Kidney epithelial cell (primary cell): ENCODE measurements around the gene PRRT3. TPM values are rescaled to one million over a fixed set of nuclear protein-coding genes. Genes with fewer than 3 reads are reported as not detected.

Source experiments
- DNase-seq: peaks from one replicate; pipeline ENCODE4 v3.0.0-alpha.2; 2010; ENCODE audit warnings: low read depth
- H3K27me3 ChIP-seq: 2 replicates; pipeline ENCODE4 v1.6.0; 2011; ENCODE audit warnings: low read length; ENCODE audit not compliant: control insufficient read depth, insufficient read depth
- H3K36me3 ChIP-seq: 2 replicates; pipeline ENCODE4 v1.5.1; 2011; ENCODE audit warnings: low read length; ENCODE audit not compliant: control insufficient read depth, insufficient read depth
- H3K4me3 ChIP-seq: 2 replicates; pipeline ENCODE4 v1.5.1; 2011; ENCODE audit warnings: low read depth, mild to moderate bottlenecking, control low read depth, low read length
- total RNA-seq: library from RNA; depleted of rRNA; stranded (reverse); fragments of >200 nt; gene quantifications from 2 replicates; pipeline ENCODE4 v1.2.3, GENCODE V29; 2015
- TF ChIP-seq, protein P1 (sequence below): IDR thresholded peaks from 2 replicates; pipeline ENCODE4 v1.5.1; 2011; ENCODE audit warnings: mild to moderate bottlenecking, moderate library complexity, low read length, control low read depth, inconsistent platforms; ENCODE audit not compliant: insufficient read depth, poor library complexity, severe bottlenecking

PRRT3 gene
- total RNA-seq, 1 donor from 2014 or later, result 2.1 TPM

GRCh38 chr3:9913601-9914000 is 38.6 kb downstream of the PRRT3 start:
- DNase-seq, result no peak
- no peak overlapping the region for H3K4me3 ChIP-seq
- no peaks in the 10 kb centered on the region for H3K36me3 ChIP-seq
- no peaks in the 10 kb centered on the region for H3K27me3 ChIP-seq
- TF ChIP-seq, protein P1, sequence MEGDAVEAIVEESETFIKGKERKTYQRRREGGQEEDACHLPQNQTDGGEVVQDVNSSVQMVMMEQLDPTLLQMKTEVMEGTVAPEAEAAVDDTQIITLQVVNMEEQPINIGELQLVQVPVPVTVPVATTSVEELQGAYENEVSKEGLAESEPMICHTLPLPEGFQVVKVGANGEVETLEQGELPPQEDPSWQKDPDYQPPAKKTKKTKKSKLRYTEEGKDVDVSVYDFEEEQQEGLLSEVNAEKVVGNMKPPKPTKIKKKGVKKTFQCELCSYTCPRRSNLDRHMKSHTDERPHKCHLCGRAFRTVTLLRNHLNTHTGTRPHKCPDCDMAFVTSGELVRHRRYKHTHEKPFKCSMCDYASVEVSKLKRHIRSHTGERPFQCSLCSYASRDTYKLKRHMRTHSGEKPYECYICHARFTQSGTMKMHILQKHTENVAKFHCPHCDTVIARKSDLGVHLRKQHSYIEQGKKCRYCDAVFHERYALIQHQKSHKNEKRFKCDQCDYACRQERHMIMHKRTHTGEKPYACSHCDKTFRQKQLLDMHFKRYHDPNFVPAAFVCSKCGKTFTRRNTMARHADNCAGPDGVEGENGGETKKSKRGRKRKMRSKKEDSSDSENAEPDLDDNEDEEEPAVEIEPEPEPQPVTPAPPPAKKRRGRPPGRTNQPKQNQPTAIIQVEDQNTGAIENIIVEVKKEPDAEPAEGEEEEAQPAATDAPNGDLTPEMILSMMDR, result no peak

DNA sequence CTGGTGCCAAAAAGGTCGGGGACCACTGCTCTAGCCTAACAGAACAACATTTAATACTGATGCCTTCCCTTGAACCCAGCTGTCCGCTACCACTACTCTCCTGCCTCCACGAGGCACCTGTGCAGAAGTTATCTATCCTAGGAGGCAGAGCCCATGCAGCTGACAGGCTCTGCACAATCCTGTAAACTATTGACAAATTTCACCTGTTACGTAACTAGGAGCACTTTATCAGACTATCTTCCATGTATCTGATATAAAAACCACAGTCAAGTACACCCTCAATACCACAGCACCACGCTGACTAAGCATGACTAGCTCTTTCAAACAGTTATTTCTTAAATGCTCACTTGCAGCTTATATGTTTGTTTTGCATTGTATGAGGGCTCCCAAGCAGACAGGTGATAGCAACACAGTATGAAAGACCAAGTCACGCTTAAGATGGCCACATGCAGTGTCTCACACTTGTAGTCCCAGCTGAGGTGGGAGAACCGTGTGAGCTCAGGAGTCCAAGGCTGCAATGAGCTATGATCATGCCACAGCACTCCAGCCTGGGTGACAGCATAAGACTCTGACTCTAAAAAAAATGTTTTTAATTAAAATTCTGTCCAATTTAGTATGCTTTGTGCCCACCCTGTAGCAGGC is 39.8 kb downstream of the PRRT3 start:
- no peak for DNase-seq
- TF ChIP-seq, protein P1, result no peak
- no peaks in the 10 kb centered on the region for H3K36me3 ChIP-seq
- no peak overlapping the region for H3K4me3 ChIP-seq
- H3K27me3 ChIP-seq, result no peaks in the 10 kb centered on the region

GRCh38 chr3:9911863-9912262 is 40.3 kb downstream of the PRRT3 start:
- no peak for DNase-seq
- TF ChIP-seq, protein P1, result no peak
- H3K27me3 ChIP-seq, result no peaks in the 10 kb centered on the region
- no peaks in the 10 kb centered on the region for H3K36me3 ChIP-seq
- H3K4me3 ChIP-seq, result no peak overlapping the region

DNA sequence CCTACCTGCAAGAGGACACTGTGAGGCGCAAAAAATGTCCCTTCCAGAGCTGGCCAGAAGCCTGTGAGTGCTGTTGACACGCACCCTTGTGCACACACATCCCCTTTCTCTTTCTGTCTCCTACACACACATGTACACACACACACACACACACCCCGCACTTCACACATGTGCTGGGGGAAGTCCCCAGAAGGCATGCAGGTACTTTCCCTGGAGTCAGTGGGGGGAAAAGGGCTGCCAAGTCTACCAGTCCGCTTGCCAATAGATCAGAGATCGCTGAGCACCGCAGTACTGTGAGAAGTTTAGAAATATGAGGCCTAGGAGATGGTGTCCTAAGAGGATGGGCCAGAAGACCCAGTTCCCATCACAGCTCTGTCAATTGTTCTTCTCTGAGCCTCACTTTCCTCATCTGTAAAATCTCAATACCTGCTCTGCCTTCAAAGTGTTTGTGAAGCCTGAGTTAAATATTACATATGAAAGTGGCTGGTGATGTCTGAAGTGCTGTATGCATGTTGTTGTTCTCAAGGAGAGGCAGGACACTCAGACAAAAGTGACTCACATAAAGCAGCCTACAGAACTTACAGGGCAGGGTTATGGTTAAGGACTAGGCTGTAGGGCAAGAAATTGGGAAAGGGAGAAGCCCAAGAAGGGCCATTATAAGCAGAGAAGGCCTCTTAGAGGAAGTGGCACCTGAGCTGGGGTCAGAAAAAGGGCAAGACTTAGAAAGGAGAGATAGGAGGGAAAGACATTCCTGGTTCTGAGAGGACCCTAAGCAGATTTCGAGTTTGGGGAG is 42.8 kb downstream of the PRRT3 start:
- Histone ChIP-seq H3K36me3 (no peaks in the 10 kb centered on the region), H3K27me3 (no peaks in the 10 kb centered on the region), H3K4me3 (no peak overlapping the region)
- TF ChIP-seq, protein P1, result no peak
- no peak for DNase-seq

DNA sequence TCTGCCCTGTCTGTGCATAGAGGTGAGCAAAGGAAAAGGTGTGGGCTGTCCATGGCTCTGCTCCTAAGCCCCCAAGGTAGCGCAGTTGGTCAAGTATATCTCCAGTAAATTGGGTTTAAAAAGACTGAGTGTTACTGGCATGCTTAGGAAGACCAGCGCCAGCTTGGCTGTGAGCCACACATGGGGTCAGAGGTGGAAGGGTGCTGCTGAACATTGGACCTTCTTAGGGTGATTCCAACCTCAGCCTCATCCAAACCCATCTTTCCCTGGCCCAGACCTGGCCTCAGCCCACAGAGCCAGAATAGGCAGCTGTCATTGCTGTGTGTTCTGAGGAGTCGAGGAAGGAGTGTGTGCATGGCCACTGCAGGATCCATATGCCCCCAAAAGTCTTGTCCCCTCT is 43.9 kb downstream of the PRRT3 start:
- no peak for DNase-seq
- Histone ChIP-seq H3K27me3 (no peaks in the 10 kb centered on the region), H3K36me3 (no peaks in the 10 kb centered on the region), H3K4me3 (no peak overlapping the region)
- TF ChIP-seq, protein P1, result no peak
